Spleen (tissue), 11 donors: ENCODE data around the gene WSCD2. TPM values are rescaled to one million over a fixed set of nuclear protein-coding genes. Genes with fewer than 3 reads are reported as not detected.

Source experiments
- DNase-seq: peaks from one replicate; pipeline ENCODE4 v3.0.0-alpha.2; 2020
- H3K27ac ChIP-seq, 8 donors: fragments of 200-600 bp; sonication (generic) in 7 of 8; 1 replicate in 4 of 8; 2 replicates in 4 of 8; pipeline versions ENCODE4 v1.5.0 to v1.8.0; 2016 to 2021; ENCODE audit warnings: inconsistent platforms in 4 of 8, mild to moderate bottlenecking in 4 of 8, moderate library complexity in 1 of 8
- H3K27me3 ChIP-seq, 7 donors: fragments of 200-600 bp; sonication (generic) in 6 of 7; replicated peaks in 1 of 7; 1 replicate in 4 of 7; 2 replicates in 3 of 7; pipeline versions ENCODE4 v1.5.0 to v1.8.0; 2016 to 2021; ENCODE audit warnings: inconsistent platforms in 3 of 7, mild to moderate bottlenecking in 1 of 7
- H3K36me3 ChIP-seq, 6 donors: fragments of 200-600 bp; sonication (generic) in 5 of 6; 1 replicate in 4 of 6; 2 replicates in 2 of 6; pipeline versions ENCODE4 v1.5.0 to v1.8.0; 2016 to 2021; ENCODE audit warnings: inconsistent platforms in 2 of 6
- H3K4me1 ChIP-seq, 6 donors: fragments of 200-600 bp; sonication (generic) in 5 of 6; 1 replicate in 3 of 6; 2 replicates in 3 of 6; pipeline versions ENCODE4 v1.5.0 to v1.8.0; 2016 to 2021; ENCODE audit warnings: inconsistent platforms in 3 of 6
- H3K4me3 ChIP-seq, 8 donors: fragments of 200-600 bp; sonication (generic) in 7 of 8; 1 replicate in 4 of 8; 2 replicates in 4 of 8; pipeline versions ENCODE4 v1.5.0 to v1.8.0; 2016 to 2021; ENCODE audit warnings: inconsistent platforms in 4 of 8, mild to moderate bottlenecking in 4 of 8, moderate library complexity in 2 of 8
- H3K9me3 ChIP-seq, 8 donors: fragments of 200-600 bp; sonication (generic) in 7 of 8; 1 replicate in 4 of 8; 2 replicates in 4 of 8; pipeline versions ENCODE4 v1.5.0 to v1.8.0; 2016 to 2021; ENCODE audit warnings: inconsistent platforms in 4 of 8
- CTCF ChIP-seq, 11 experiments: fragments of 200-600 bp in 7 of 11; fragments of 450-650 bp in 4 of 11; sonication (generic) in 4 of 11; IDR thresholded peaks in 8 of 11; conservative IDR thresholded peaks in 3 of 11; 1 replicate in 7 of 11; 2 replicates in 4 of 11; pipeline versions ENCODE4 v1.4.0 to v1.8.0; 2016 to 2021; ENCODE audit warnings: antibody characterized with exemption in 11 of 11, inconsistent platforms in 4 of 11, mild to moderate bottlenecking in 1 of 11
- POLR2A ChIP-seq, 3 donors: fragments of 450-650 bp; IDR thresholded peaks; one replicate each; pipeline ENCODE4 v1.5.1; 2017; ENCODE audit warnings: antibody characterized with exemption in 3 of 3, mild to moderate bottlenecking in 1 of 3
- POLR2AphosphoS5 ChIP-seq, 3 donors: sonication (generic); formaldehyde crosslinking; IDR thresholded peaks; one replicate each; pipeline ENCODE4 v1.5.1; 2017; ENCODE audit warnings: antibody characterized with exemption in 3 of 3
- WGBS, 5 donors: extraction: QIAGEN DNeasy Blood & Tissue Kit in 3 of 5; methylation state at CpG; one replicate each; pipeline versions ENCODE4 v1.1.5 to v1.1.7; 2013 to 2018; 5-methylcytosine and 5-hydroxymethylcytosine counted together
- intact Hi-C: fragments of 100-400 bp; cut with DNase I; formaldehyde crosslinking; loops from one replicate; pipeline ENCODE4 v1.15.0; 2023; ENCODE audit warnings: low total_unique reads
- polyA plus RNA-seq, 3 donors: library from polyadenylated mRNA; stranded (reverse); fragments of 200-250 nt; gene quantifications; one replicate each; pipeline ENCODE4 v1.2.1, GENCODE V29; 2013
- total RNA-seq, 7 donors: library from RNA; depleted of rRNA in 3 of 7; stranded (reverse); fragments of >200 nt in 3 of 7; fragmentation: NEBNext Ultra II Directional in 4 of 7; extraction: Animal tissue kit (Norgen Biotek cat#: 25700) in 4 of 7; gene quantifications; one replicate each; pipeline versions ENCODE4 v1.1.0 to v1.2.1, GENCODE V29; 2016 to 2021
- donor health status: healthy with polysubstance abuse.
- donor health status: DM: no; HTN: no; CAD: no; lungs with moderate emphysema.
- donor health status: DM: no; HTN: no; CAD: no.
- donor health status: Bipolar disorder and iron deficiency.
- donor health status: healthy.
- donor health status: DM: no; HTN: no; CAD: no.
- donor health status: DM: yes; HTN: yes; CAD: no.

WSCD2 gene
- total and polyA plus RNA-seq, 10 donors = 0.09 to 0.60 (median 0.23) TPM; not detected in 1

GRCh38 chr12:108253540-108253939, 124.5 kb downstream of the WSCD2 start:
- 0 to 5% (median 2%) methylated on average over 3 to 4 of the region's 4 CpGs for WGBS, 5 donors
- no peaks in the 10 kb centered on the region for H3K9me3 ChIP-seq
- intact Hi-C loops = no loop called here
- H3K4me3 ChIP-seq = no peak overlapping the region
- no peak for DNase-seq
- H3K27me3 ChIP-seq = peaks cover 0 to 69% (median 7%) of the 10 kb centered on the region in 7 donors
- no peaks in the 10 kb centered on the region for H3K4me1 ChIP-seq
- TF ChIP-seq POLR2A (IDR thresholded peaks at IDR 0.05) = no peak
- no peaks in the 10 kb centered on the region for H3K36me3 ChIP-seq
- H3K27ac ChIP-seq = no peak overlapping the region

- WGBS, 5 donors = 55 to 66% (median 59%) methylated on average over 5 of the region's 5 CpGs
- peaks cover 0 to 4% (median 0%) of the 10 kb centered on the region in 8 donors for H3K9me3 ChIP-seq
- H3K4me3 ChIP-seq = no peak overlapping the region
- no peaks in the 10 kb centered on the region for H3K36me3 ChIP-seq
- no peaks in the 10 kb centered on the region for H3K4me1 ChIP-seq
- H3K27me3 ChIP-seq = peaks cover 0 to 64% (median 7%) of the 10 kb centered on the region in 7 donors
- TF ChIP-seq POLR2A (IDR thresholded peaks at IDR 0.05) = no peak
- H3K27ac ChIP-seq = no peak overlapping the region
- no peak for DNase-seq
- intact Hi-C loops = no loop called here
Measured at GRCh38 chr12:108254030-108254429, 124.9 kb downstream of the WSCD2 start.

- 75 to 84% (median 82%) methylated on average over 13 of the region's 13 CpGs for WGBS, 5 donors
- H3K9me3 ChIP-seq = peaks cover 0 to 10% (median 6%) of the 10 kb centered on the region in 8 donors
- H3K36me3 ChIP-seq = no peaks in the 10 kb centered on the region
- intact Hi-C loops = no loop called here
- TF ChIP-seq CTCF (IDR thresholded peaks at IDR 0.05 in 8 of 11, conservative IDR thresholded peaks at IDR 0.05 in 3 of 11) = no peak
- no peak for TF ChIP-seq POLR2A (IDR thresholded peaks at IDR 0.05)
- no peak for TF ChIP-seq POLR2AphosphoS5 (IDR thresholded peaks at IDR 0.05)
- no peaks in the 10 kb centered on the region for H3K4me1 ChIP-seq
- no peak overlapping the region for H3K27ac ChIP-seq
- H3K27me3 ChIP-seq = peaks cover 0 to 57% (median 7%) of the 10 kb centered on the region in 7 donors
- DNase-seq = no peak
- no peak overlapping the region for H3K4me3 ChIP-seq
Measured at GRCh38 chr12:108254517-108255251, 125.6 kb downstream of the WSCD2 start.

DNA sequence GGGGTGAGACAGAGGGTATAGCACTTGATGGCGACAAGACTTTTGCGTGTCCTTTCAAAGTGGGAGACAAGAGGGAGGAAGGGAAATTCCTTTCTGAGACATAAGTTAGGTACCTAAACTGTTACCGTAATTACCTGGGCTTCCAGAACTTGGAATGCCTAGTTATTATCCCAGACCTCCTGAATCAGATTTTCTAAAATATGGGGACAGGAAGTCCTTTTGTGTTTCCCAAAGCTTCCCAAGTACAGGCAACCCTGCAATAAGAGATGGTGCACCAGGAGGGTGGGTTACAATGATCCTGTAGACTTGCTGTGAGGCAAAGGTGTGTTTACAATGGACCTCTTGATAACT, 126.1 kb downstream of the WSCD2 start:
- Histone ChIP-seq H3K9me3 (peaks cover 0 to 16% (median 11%) of the 10 kb centered on the region in 8 donors), H3K27ac (no peak overlapping the region), H3K4me1 (no peaks in the 10 kb centered on the region), H3K4me3 (no peak overlapping the region), H3K36me3 (no peaks in the 10 kb centered on the region), H3K27me3 (peaks cover 0 to 56% (median 7%) of the 10 kb centered on the region in 7 donors)
- no peak for TF ChIP-seq CTCF (IDR thresholded peaks at IDR 0.05 in 8 of 11, conservative IDR thresholded peaks at IDR 0.05 in 3 of 11)
- no peak for TF ChIP-seq POLR2AphosphoS5 (IDR thresholded peaks at IDR 0.05)
- no peak for TF ChIP-seq POLR2A (IDR thresholded peaks at IDR 0.05)
- intact Hi-C loops = no loop called here
- WGBS, 5 donors = 77 to 88% (median 83%) methylated on average over 3 of the region's 3 CpGs
- DNase-seq = no peak

DNA sequence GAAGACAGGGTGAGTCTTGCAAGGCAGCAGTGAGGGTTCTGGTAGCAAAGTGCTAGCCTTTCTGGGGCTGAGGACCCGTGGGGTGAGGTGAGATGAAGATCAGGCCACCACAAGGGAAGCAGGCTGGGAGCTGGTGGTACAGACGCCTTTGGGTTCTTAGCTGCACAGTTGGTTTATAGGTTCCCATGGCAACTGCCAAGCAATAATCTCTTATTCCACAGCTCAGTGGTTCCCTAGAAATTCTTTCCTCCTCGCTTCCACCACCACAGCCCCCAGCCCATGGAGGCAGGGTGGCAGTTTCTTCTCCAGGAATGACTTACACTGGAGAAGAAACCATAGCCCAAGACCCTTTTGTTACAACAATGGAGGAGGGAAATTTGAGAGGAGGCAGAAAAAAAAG, 127.9 kb downstream of the WSCD2 start:
- peaks cover 0 to 40% (median 7%) of the 10 kb centered on the region in 7 donors for H3K27me3 ChIP-seq
- intact Hi-C loops = no loop called here

More for the DNA sequence above, 127.9 kb downstream of the WSCD2 start:
- Histone ChIP-seq H3K4me1 (no peaks in the 10 kb centered on the region), H3K4me3 (no peak overlapping the region), H3K27ac (no peak overlapping the region), H3K9me3 (peaks cover 0 to 33% (median 29%) of the 10 kb centered on the region in 8 donors), H3K36me3 (no peaks in the 10 kb centered on the region)
- no peak for TF ChIP-seq POLR2AphosphoS5 (IDR thresholded peaks at IDR 0.05)
- no peak for TF ChIP-seq CTCF (IDR thresholded peaks at IDR 0.05 in 8 of 11, conservative IDR thresholded peaks at IDR 0.05 in 3 of 11)
- TF ChIP-seq POLR2A (IDR thresholded peaks at IDR 0.05) = no peak
- DNase-seq = no peak
- WGBS, 5 donors = 45 to 65% (median 56%) methylated on average over 3 of the region's 3 CpGs
